Central memory CD4-positive, alpha-beta T cell (primary cell): ENCODE results near the gene FSTL4.

Source experiments
- DNase-seq: peaks from one replicate; pipeline ENCODE4 v3.0.0; 2022

The FSTL4 gene

DNA sequence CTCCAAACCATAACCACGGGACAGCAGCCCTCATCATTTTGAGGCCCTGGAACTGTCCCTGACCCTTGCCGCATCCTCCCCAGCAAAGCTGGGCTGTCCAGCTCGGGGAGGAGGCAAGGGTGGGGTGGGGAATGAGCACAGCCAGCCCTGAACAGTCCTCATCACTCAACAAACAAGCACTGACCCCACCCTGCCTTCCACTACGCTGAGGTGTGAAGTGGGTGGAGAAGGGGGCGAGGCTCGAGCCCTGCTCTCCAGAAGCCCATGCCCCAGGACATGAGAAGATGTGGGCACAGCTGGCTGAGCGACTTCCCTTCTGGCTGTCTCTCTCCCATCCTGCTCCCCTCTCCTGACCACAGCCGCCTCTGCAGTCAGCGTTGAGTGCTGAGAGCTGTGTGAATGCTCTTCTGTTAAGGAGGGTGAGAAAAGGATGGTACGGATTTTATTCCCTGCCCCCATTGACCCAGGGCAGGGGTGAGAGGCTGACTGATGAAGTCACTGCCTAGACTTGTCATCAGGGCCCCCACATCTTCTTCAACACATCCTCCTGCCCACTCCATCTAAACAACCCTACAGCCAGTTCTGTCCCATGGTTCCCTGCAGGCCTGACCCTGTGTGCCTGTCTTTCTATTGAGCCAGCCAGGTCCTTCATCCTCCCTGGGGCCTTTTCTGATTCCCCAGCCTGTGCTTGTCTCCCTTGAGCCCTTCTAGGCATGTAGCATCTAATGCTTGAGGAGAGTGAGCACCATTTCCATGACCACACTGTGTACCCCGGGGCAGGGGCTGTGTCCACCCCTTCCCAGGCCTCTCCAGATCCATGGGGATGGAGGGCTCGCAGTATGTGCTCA, 276.0 kb downstream of the FSTL4 start:
- no peak for DNase-seq

- DNase-seq, result no peak
Observed at GRCh38 chr5:133334796-133335639, 277.3 kb downstream of the FSTL4 start.

DNA sequence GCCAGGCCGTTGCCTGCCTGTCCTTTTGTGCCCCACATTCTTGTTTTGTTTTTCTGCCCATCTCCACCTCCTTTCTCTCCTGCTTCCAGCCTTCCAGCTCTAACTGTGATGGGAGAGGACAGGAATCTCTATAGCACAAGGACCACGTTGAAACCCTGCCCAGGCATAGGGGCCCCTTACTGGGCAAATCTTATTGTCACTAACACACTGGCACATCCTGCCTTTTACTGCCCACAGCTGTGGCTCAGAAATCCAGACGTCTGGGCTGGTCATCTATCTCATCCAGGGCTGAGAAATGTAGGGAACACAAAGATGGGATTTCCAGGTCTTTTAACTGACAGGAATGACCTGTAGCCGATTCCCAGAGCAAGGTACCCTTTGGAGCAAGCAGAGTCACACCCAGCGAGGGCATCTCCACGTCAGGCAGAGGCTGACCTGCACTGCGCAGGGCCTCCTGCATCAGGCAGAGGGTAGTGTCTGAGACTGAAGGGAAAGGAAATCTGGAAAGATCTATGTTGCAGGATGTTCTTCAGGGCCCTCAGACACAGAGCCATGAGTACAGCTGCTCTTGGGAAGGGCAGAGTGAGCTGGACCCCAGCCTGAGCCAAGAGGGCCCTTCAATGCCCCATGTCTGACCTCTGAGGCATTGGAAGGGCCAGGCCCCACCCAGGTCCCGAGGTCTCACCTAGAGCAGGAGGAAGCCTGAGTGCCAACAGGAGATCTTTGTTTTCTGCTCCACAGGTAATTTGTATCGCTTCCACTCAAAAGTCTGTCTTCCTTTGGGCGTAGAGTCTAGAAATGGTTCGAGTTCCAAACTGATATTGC, 278.8 kb downstream of the FSTL4 start:
- DNase-seq, result no peak

- no peak for DNase-seq
Observed at GRCh38 chr5:133332439-133333024, 279.8 kb downstream of the FSTL4 start.

DNA sequence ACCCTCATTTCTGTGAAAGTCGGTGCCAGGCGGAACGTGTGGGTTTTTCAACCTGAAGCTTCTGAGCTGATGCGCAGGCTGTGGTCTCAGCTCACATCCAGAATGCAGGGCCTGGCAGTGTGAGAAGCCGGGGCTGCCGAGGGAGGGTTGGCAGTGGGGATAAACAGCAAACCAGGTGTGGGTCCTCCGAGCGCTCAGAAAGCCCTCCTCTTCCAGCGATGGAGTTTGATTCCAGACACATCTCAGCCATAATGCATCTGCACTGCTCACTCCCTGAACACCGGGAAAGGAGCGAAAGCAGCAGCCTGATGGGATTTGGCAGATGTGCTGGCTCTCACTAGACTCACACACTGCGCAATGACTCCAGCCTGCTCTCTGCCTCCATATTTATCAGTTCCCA, 280.4 kb downstream of the FSTL4 start:
- no peak for DNase-seq

DNA sequence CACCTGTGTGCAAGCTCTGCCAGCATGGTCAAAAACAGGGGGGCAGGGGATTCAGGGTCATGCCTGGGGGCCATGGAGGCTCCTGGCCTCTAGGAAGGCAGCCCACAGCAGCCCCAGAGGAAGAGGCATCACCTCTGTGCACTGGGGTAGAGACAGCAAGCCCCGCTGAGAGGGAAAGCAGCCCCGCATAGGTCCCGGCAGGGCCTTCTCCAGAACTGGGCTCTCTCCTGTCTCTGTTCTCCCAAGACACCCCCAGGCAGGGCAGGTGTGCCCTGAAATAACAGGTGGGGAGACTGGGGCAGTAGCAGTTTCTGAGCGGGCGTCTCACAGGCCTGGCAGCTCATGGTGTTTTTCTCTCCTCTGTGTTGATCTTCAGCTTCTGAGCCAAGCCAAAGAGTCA, 281.4 kb downstream of the FSTL4 start:
- no peak for DNase-seq

DNA sequence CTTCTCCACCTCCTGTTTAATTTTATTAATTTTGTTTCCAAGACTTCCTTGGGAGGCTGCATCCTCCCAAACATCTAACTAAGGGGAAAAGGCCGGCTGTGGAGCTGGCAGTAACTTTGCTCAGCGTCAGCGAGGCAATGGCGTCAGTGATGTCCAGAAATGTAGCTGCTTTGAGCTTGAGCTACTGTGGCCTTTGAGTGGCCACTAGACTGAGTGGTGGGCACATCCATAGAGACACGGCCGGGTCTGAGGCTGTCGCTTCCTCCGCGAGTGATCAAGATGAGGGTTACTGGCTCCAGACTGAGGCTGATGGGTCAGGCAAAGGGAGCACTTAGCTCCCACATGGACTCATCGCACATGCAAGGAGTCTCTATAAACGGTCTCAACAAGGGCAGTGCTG, 283.5 kb downstream of the FSTL4 start:
- DNase-seq, result no peak

DNA sequence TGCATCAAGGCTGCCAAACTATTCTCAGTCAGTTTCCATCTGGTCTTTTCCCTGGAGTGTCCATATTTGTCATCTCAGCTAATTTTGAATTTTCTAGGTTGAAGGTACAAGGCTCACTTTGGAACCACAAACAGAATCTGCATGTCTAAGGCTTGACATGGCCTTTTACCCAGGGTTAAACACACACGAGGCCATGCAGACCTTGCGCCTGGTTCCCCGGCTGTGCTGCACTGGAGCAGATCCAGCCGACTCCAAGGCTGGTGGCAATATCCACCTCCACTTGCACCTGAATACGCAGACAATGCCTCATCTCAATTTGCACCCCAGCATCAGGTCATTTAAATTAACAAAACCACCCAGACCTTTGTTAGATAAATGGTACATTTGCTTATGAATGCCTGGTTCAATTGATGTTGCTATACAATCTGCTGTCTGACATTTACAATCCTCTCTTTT, 284.4 kb downstream of the FSTL4 start:
- no peak for DNase-seq

- no peak for DNase-seq
Observed at GRCh38 chr5:133326361-133326760, 286.0 kb downstream of the FSTL4 start.

- no peak for DNase-seq
Observed at GRCh38 chr5:133325864-133326263, 286.5 kb downstream of the FSTL4 start.

- DNase-seq, result no peak
Observed at GRCh38 chr5:133324926-133325325, 287.4 kb downstream of the FSTL4 start.

DNA sequence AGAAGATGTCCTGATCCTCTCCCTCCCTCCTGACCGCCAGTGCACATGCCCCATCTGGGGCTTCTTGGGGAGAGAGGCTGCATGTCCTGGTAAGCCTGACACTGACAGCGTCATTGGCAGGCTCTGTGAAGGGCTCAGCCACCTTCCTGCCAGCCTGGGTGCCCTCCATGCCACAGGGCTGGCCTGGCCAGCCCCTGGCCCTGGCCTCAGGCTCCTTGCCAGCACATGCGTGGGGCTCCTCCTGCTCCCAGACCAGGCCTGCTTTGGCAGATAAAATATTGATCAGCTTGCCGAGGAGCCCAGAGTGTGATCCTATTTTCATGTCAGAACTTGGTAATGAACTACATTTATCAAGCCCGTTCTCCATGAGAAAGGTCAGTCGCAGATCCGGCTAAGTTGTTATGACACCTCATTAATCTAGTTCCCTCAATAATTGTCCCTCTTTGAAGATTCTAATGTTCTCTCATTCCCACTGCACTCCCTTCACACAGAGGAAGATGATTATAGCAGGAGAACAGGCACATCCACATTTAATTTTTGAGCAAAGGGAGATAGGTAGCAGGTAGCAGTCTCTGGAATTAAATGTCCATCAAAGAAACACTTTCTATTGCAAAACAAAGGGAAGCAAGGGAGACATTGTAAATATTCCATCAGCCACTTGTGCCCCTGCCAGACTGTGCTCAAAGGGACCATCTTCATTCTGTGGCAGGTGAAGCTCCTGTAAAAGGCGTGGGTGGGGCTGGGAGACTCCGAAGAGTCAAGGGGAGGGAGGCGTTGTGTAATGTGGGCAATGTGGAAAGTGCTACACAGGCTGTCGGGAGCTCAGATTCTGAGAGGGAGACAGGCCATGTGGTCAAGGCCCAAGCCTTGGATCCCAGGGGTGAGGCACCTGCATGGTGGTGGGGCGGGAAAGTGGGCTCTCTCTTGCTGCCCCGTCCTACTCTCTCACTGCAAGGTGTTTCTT, 288.6 kb downstream of the FSTL4 start:
- no peak for DNase-seq

DNA sequence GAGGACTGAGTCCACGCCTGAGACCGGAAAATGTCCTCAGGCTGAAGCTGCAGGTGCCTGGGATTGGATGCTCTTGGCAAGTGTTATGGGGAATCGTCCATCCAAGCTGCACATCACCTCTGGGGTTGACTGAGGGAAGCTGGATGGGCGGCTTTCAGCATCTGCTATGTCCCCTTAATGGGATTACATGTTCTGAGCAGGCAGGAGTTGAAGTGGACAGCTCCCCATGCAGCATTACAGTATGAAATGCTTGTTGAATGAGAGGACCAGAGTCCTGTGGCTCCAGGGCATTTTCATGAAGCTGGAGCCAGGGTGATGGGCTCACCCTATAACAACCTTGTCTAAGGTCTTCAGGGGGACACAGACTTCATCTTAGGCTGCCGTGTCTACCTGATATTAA, 289.6 kb downstream of the FSTL4 start:
- no peak for DNase-seq

DNA sequence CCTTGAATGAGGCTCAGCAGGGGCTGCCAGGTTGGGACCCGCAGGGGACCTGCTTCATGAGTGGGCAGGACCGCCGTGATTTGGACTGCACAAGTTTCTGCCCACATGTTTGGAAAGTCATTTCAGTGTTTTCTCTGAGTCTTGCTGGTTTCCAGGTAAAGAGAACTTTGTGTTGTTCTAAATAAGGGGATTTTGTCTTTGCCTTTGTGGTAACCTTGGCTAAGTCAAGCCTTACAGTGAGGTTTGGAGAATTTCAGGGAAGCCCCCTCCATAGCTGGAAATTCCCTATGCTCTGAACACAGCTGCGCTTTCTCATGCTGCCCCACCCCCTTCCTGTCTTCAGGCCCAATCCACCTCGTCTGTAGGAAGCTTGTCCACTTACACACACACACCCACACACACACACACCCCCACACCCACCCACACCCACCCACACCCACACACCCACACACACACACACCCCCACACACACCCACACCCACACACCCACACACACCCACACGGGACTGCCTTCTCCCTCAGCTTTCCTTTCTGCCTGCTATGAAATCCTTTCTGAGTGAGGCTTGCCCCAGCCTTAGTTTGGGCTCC, 290.4 kb downstream of the FSTL4 start:
- peak; percentile 2 for DNase-seq

DNA sequence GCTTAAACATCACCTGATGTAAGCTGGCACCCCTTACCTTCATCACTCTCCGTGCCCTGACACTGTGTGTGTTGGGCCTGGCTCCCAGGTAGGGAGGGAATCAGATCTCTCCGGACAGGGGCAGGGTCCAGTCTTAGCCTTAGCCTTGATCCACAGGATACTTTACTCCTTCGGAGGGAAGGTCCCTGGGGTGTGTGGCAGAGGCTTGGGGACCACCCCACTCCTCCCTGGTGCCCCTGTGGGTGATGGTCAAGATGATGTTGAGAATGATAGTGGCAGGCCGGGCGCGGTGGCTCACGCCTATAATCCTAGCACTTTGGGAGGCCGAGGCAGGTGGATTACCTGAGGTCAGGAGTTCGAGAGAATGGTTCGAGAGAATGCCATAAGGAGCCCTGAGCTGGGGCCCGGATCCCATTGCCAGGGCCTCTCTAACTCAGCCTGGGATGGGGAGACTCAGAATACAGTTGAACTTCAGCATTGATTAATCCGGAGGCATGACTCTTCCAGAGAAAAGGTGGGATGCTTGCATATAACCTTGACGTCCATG, 291.0 kb downstream of the FSTL4 start:
- DNase-seq, result no peak

GRCh38 chr5:133319905-133320520, 292.3 kb downstream of the FSTL4 start:
- no peak for DNase-seq

GRCh38 chr5:133319244-133319643, 293.1 kb downstream of the FSTL4 start:
- DNase-seq, result no peak

DNA sequence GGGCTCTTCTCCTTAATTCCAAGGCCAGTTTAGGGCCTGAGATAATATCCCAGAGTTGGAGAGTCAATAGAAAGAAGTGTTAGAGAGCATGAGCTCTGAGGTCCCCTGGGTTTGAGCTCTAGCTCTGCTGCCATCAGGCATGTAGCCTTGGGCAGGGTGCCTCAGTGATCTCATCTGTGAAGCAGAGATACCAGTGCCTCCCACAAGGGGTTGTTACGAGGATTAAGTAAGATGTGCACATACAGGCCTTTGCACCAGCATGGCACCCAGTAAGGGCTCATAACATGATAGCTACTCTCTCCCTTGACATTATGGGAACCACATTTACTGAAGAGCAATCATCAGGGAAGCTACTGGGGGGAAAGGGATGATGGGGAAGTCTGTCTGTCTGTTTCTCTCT, 294.8 kb downstream of the FSTL4 start:
- no peak for DNase-seq

DNA sequence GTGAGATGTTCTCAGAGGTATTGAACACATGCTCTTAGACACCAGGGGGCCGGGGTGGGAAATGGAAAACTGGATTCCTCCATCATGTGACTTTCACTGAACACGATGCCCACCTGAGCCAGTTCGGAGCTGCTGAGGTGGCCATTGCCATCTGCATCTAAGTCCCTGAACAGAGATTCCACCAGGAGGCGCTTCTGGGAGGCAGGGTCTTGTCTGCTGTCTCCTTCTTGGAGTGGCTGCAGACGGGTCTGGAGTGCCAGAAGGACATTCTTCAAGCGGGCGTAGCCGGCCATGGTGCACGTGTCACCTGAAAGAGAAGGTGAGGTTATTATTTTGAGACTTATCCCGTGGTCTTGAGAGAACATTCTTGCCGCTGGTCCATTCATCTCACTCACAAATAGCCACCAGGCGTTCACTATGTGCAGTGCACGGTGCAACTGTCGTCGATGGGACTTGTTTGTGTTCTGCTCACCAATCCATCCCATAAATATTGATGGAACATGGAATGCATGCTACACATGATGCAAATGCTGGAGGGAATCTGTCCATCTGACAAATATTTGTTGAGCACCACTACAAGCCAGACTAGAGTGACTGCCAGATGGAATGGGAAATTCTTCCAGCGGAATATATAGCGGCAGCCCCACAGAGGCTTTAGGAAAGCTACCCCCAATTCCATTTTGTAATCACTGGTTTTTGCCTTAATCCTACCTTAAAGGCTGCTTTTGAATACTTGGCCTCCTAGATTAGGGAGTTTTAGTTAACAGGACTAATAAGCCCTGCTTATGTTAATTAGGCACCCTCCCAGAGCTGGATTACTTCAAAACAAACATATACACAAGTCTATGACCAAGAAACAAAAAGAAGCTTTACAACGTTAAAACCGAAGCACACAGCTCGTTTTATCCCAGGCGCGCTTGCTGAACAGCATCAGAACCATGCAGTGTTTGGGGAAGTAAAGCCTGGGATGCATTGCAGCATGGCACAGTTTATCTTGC, 295.7 kb downstream of the FSTL4 start:
- no peak for DNase-seq
